ENCODE results near the gene PHACTR1.

GRCh38 chr6:12890171-12890790, 173.7 kb downstream of the PHACTR1 start:
- TF ChIP-seq CTCF (IDR thresholded peaks at IDR 0.05) (peak; percentile 59), JUND (IDR thresholded peaks at IDR 0.05) (no peak), MXI1 (IDR thresholded peaks at IDR 0.05; ENCODE audit: low read depth, low read length) (no peak), ZBTB33 (IDR thresholded peaks at IDR 0.05; ENCODE audit: borderline replicate concordance, low read depth) (no peak), RXRA (IDR thresholded peaks at IDR 0.05; ENCODE audit: borderline replicate concordance, low read depth) (no peak), RAD21 (IDR thresholded peaks at IDR 0.05; ENCODE audit: low read length) (no peak), USF2 (IDR thresholded peaks at IDR 0.05; ENCODE audit: borderline replicate concordance, low read depth, low read length) (no peak), SIN3A (IDR thresholded peaks at IDR 0.05; ENCODE audit: borderline replicate concordance, low read depth, low read length) (no peak), FOXM1 (IDR thresholded peaks at IDR 0.05; ENCODE audit: low read depth) (no peak), TAF1 (IDR thresholded peaks at IDR 0.05; ENCODE audit: borderline replicate concordance, low read depth, low read length) (no peak), TEAD4 (IDR thresholded peaks at IDR 0.05; ENCODE audit: borderline replicate concordance, insufficient read depth) (no peak), YY1 (IDR thresholded peaks at IDR 0.05; ENCODE audit: low read depth) (no peak), POLR2AphosphoS5 (IDR thresholded peaks at IDR 0.05; ENCODE audit: low read depth, low read length) (no peak), EZH2phosphoT487 (IDR thresholded peaks at IDR 0.05; ENCODE audit: borderline replicate concordance, low read depth) (no peak)

All from SK-N-SH (cell line).